ENCODE results near the gene PLCXD3.

Gene PLCXD3

DNA sequence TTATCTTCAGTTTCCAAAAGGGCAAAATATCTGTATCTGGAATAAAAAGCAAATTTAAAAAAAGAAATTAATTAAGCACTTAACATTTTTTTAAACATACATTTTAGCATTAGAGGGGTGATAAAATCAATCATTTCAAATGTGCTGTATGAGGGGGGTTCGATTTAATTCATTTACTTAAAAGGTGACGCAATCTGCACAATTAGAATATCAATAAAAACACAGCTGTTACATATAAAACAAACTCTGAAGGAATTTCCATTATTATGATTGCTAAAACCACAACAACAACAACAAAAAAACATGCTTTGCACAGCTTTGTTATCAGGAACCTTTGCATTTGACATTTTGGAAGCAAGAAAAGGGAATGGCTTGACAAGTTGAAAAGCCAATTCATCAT, 225.5 kb downstream of the PLCXD3 start:
- DNase-seq (ENCODE audit: low spot score) = no peak

DNA sequence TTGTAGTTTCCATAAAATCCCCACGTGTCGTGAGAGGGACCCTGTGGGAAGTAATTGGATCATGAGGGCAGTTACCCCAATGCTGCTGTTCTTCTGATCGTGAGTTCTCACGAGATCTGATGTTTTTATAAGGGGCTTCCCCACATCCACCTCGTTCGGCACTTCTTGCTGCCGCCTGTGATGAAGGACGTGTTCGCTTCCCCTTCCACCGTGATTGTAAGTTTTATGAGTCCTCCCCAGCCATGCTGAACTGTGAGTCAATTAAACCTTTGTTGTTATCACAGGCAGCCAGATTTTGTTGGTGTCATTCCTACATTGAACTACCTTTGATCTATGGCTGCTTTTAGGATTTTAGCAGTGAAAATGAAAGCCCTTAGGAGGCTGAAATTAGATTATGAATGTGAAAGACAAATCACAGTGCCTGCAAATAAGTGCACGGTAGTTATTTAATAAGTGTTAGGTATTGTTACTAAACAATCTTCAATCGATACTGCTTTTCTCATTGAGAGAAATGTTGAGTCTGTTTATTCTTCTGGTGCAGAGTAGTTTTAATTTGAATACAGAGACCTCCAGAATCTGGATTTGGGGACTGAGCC, 229.1 kb downstream of the PLCXD3 start:
- no peak for DNase-seq (ENCODE audit: low spot score)

GRCh38 chr5:41279040-41279439, 231.4 kb downstream of the PLCXD3 start:
- no peak for DNase-seq (ENCODE audit: low spot score)

DNA sequence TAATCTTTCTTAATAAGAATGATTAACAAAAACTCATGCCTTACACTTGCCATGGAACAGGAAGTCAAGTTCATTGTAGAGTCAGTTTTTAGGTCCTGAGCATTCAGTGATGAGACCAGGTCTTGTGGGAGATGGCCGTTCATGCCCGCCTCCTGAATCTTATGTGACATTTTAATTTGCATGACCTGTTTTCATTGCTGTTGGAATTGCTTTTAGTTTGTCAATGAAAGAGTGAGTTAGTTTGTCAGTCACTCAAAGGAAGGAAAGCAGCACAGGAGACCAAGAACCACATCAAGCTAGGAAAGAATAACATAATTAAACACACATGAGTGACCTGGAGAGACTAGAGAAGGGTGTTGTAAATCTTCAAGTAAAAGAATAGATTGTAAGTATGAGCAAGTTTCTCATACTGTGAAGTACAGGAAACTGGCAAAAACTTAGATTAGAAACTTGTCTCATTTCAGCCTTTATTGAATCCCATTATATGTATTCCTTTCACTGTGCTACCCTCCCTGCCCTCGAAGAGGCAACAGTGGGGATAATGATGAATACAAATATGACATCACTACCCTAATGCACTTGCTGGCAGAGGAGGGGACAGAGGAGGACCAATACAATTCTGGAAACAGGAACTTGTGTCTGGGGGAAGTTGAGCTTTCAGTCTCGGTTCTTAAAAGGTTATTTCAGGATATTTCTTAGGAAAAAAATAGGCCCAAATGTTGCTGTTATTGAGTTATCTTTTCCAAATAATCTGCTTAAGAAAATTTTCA, 232.7 kb downstream of the PLCXD3 start:
- DNase-seq (ENCODE audit: low spot score) = no peak

- DNase-seq (ENCODE audit: low spot score) = no peak
These were observed 234.4 kb downstream of the PLCXD3 start for GRCh38 chr5:41275813-41276512.

GRCh38 chr5:41270423-41271251, 239.8 kb downstream of the PLCXD3 start:
- no peak for DNase-seq (ENCODE audit: low spot score)

DNA sequence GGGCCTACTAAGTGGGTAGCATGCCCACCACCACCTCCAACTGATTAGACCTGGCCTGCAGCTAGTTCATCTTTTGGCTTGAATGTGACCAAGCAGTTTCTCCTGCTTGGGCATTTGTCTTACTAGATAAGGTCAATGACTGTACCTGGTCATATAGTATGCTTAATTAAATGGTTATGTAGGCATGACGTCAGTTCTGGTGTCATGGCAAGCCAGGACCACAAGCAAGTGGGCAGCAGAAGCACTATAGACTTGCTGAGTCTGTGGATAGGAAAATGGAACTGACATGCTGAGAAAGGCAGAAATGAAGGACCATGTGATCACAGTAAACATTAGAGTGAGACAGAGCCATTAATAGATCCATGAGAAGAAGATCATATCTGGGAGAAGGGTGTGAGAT, 241.5 kb downstream of the PLCXD3 start:
- DNase-seq (ENCODE audit: low spot score) = no peak

GRCh38 chr5:41266377-41266776, 244.0 kb downstream of the PLCXD3 start:
- DNase-seq (ENCODE audit: low spot score) = no peak

DNA sequence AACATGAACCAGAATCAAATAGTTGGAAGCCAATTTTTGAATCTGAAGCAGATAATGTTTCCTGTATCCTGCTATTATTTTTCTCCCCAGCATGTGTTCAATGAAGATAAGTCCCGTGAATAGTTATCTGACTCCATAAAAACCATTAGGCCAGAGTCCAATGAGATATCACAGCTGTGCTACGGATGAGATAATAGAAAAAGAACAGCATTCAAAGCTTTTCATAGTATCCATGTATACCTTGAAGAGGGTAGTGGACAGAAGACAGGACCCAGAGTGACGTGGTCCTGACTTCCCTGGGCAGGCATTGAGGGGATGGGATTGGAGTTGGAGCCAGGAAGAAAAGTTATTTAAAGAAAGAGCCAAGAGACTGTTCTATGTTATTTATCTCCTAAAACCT, 246.4 kb downstream of the PLCXD3 start:
- DNase-seq (ENCODE audit: low spot score) = no peak

- no peak for DNase-seq (ENCODE audit: low spot score)
These were observed 247.1 kb downstream of the PLCXD3 start for GRCh38 chr5:41263335-41263734.

Data from hematopoietic multipotent progenitor cell treated with erythropoietin and hydrocortisone succinate and interleukin-3 and kit ligand, for 17 days (in vitro differentiated cells).